ENCODE measurements around the gene TP53AIP1.
"Not testable (repeated sequence)": the region's sequence is repeated elsewhere in the genome, so short reads cannot be mapped to it uniquely, and the experiment has no call there.

The TP53AIP1 gene

GRCh38 chr11:128920666-128921065 is 22.0 kb downstream of the TP53AIP1 start:
- TF ChIP-seq CTCF (conservative IDR thresholded peaks at IDR 0.05; ENCODE audit: low read depth, low read length) = no peak
- DNase-seq (ENCODE audit: low read depth) = no peak
- no peak overlapping the region for H3K4me3 ChIP-seq (ENCODE audit: low read depth, low read length)

- H3K4me3 ChIP-seq (ENCODE audit: low read depth, low read length); DNase-seq (ENCODE audit: low read depth): not testable (repeated sequence)
Measured at GRCh38 chr11:128919635-128920034, 23.0 kb downstream of the TP53AIP1 start.

- H3K4me3 ChIP-seq (ENCODE audit: low read depth, low read length) = no peak overlapping the region
- no peak for TF ChIP-seq CTCF (conservative IDR thresholded peaks at IDR 0.05; ENCODE audit: low read depth, low read length)
- no peak for DNase-seq (ENCODE audit: low read depth)
Measured at GRCh38 chr11:128919216-128919615, 23.5 kb downstream of the TP53AIP1 start.

- no peak for TF ChIP-seq CTCF (conservative IDR thresholded peaks at IDR 0.05; ENCODE audit: low read depth, low read length)
- H3K4me3 ChIP-seq (ENCODE audit: low read depth, low read length) = no peak overlapping the region
- no peak for DNase-seq (ENCODE audit: low read depth)
Measured at GRCh38 chr11:128917144-128917724, 25.4 kb downstream of the TP53AIP1 start.

GRCh38 chr11:128916681-128917080 is 26.0 kb downstream of the TP53AIP1 start:
- no peak overlapping the region for H3K4me3 ChIP-seq (ENCODE audit: low read depth, low read length)
- no peak for TF ChIP-seq CTCF (conservative IDR thresholded peaks at IDR 0.05; ENCODE audit: low read depth, low read length)
- DNase-seq (ENCODE audit: low read depth) = no peak

GRCh38 chr11:128916037-128916572 is 26.6 kb downstream of the TP53AIP1 start:
- no peak for DNase-seq (ENCODE audit: low read depth)
- TF ChIP-seq CTCF (conservative IDR thresholded peaks at IDR 0.05; ENCODE audit: low read depth, low read length) = no peak
- no peak overlapping the region for H3K4me3 ChIP-seq (ENCODE audit: low read depth, low read length)

- no peak overlapping the region for H3K4me3 ChIP-seq (ENCODE audit: low read depth, low read length)
- DNase-seq (ENCODE audit: low read depth) = no peak
- no peak for TF ChIP-seq CTCF (conservative IDR thresholded peaks at IDR 0.05; ENCODE audit: low read depth, low read length)
Measured at GRCh38 chr11:128915149-128915521, 27.5 kb downstream of the TP53AIP1 start.
